ENCODE measurements around the gene LYPD6B. TPM values are rescaled to one million over a fixed set of nuclear protein-coding genes. Genes with fewer than 3 reads are reported as not detected.

Gene LYPD6B
- total and polyA plus RNA-seq, 10 of the 15 experiments (the other 5 are each of a cell fraction or from before 2014, with no cell fraction given): 1.0 to 6.6 (median 4.0) TPM

DNA sequence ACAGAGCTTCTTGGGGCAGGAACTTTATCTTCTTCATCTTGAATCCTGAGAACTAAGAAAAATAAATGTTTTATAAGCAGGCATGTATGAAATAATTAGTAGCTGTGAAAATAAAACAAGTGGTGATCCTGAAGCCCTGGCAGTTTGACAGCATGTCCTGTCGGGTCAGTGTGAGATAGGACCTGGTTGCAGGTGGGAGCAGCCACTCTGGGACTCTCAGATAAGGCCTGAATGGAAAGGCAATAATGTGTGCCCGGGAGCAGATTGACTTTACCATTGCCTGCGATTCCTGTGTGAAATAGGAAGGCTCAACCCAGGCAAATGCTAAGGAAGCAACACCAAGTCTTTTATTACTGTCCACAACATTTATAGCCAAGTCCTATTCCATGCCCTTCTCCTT, 132.4 kb downstream of the LYPD6B start:
- no peaks in the 10 kb centered on the region for H3K36me3 ChIP-seq (ENCODE audit: control insufficient read depth in 2 of 2, insufficient read depth in 2 of 2, low read length in 1 of 2)
- H3K4me1 ChIP-seq (ENCODE audit: control insufficient read depth, insufficient read depth, low read length): 0 out of 2 replicates have a peak, but pooled peaks cover 3% of the 10 kb centered on the region
- ChIA-PET POLR2A (no interaction called here), SMC1A (ENCODE audit: uncharacterized antibody, unreplicated experiment) (interaction anchor here (1.4 to 1.5 kb wide), 2 partner anchors 13 to 154 kb away, joined by 3 read pairs; no protein-coding TSS in a partner anchor), CTCF (interaction anchor here (1.4 kb wide), 1 partner anchor 8 kb away, joined by 3 read pairs; no protein-coding TSS in a partner anchor), RAD21 (ENCODE audit: unreplicated experiment) (no interaction called here)
- intact Hi-C loops (cut with micrococcal nuclease; ENCODE audit: unreplicated experiment): no loop called here
- ATAC-seq: no peak
- no peak overlapping the region for H3K27ac ChIP-seq (ENCODE audit: control insufficient read depth, insufficient read depth)
- H3K27me3 ChIP-seq (replicated peaks in 1 of 2; ENCODE audit: control insufficient read depth in 2 of 2, insufficient read depth in 2 of 2, low read length in 1 of 2): no peaks in the 10 kb centered on the region
- no peak overlapping the region for H3K4me2 ChIP-seq (ENCODE audit: control insufficient read depth, insufficient read depth)
- TF ChIP-seq YY1 (IDR thresholded peaks at IDR 0.05; ENCODE audit: low read depth, low read length) (no peak), SP1 (IDR thresholded peaks at IDR 0.05; ENCODE audit: low read depth, low read length) (no peak)
- TF ChIP-seq, protein P1, sequence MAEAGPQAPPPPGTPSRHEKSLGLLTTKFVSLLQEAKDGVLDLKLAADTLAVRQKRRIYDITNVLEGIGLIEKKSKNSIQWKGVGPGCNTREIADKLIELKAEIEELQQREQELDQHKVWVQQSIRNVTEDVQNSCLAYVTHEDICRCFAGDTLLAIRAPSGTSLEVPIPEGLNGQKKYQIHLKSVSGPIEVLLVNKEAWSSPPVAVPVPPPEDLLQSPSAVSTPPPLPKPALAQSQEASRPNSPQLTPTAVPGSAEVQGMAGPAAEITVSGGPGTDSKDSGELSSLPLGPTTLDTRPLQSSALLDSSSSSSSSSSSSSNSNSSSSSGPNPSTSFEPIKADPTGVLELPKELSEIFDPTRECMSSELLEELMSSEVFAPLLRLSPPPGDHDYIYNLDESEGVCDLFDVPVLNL (IDR thresholded peaks at IDR 0.05; ENCODE audit: low read depth, low read length): no peak
- 71% methylated on average over 3 of the region's 3 CpGs for WGBS (ENCODE audit: insufficient coverage, insufficient replicate concordance, low lambda C conversion rate, missing lambda C conversion rate)
- no peak overlapping the region for H3K9ac ChIP-seq (ENCODE audit: control insufficient read depth, insufficient read depth, low read length)
- no TSS peak for BruUV-seq (replicated peaks)
- no peaks in the 10 kb centered on the region for H4K20me1 ChIP-seq (ENCODE audit: control insufficient read depth, insufficient read depth)
- DNase-seq (ENCODE audit: low read depth, low spot score): no peak
- no peaks in the 10 kb centered on the region for H3K79me2 ChIP-seq (ENCODE audit: control insufficient read depth, insufficient read depth, low read length)
- no peak overlapping the region for H2AFZ ChIP-seq (ENCODE audit: control insufficient read depth, low read depth, low read length)
- H3K9me3 ChIP-seq (replicated peaks; ENCODE audit: control insufficient read depth, insufficient read depth, low read length): peaks cover 2% of the 10 kb centered on the region; the same call in 1 of the 3 replicates
- in situ Hi-C loops (cut with MboI): no loop called here
- FAIRE-seq: no peak
- no peak overlapping the region for H3K4me3 ChIP-seq

DNA sequence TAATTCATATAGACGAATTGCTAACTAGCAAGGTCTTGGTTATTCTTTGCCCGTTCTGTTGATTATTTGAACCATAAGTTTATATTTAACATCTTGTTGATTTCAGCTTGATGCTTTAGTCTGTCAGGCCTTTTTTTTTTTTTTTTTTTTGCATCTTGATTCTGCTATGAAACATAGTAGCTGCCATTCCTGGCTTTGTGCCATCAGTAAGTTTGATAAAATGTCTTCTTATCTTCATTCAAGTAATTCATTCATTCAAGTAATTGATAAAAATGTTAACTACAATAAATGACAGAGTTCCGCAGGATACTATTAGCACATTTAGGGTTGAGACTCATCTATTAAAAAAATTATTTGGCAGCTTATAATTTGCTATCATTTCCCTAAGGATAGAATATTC, 134.7 kb downstream of the LYPD6B start:
- POLR2A ChIA-PET: no interaction called here
- Histone ChIP-seq H3K9ac (ENCODE audit: control insufficient read depth, insufficient read depth, low read length) (no peak overlapping the region), H3K36me3 (ENCODE audit: control insufficient read depth in 2 of 2, insufficient read depth in 2 of 2, low read length in 1 of 2) (no peaks in the 10 kb centered on the region), H4K20me1 (ENCODE audit: control insufficient read depth, insufficient read depth) (no peaks in the 10 kb centered on the region), H3K4me2 (ENCODE audit: control insufficient read depth, insufficient read depth) (no peak overlapping the region), H3K4me3 (no peak overlapping the region), H3K79me2 (ENCODE audit: control insufficient read depth, insufficient read depth, low read length) (no peaks in the 10 kb centered on the region), H3K9me3 (replicated peaks; ENCODE audit: control insufficient read depth, insufficient read depth, low read length) (peaks cover 2% of the 10 kb centered on the region; the same call in 1 of the 3 replicates), H2AFZ (ENCODE audit: control insufficient read depth, low read depth, low read length) (no peak overlapping the region), H3K4me1 (ENCODE audit: control insufficient read depth, insufficient read depth, low read length) (no peaks in the 10 kb centered on the region), H3K27me3 (replicated peaks in 1 of 2; ENCODE audit: control insufficient read depth in 2 of 2, insufficient read depth in 2 of 2, low read length in 1 of 2) (no peaks in the 10 kb centered on the region), H3K27ac (ENCODE audit: control insufficient read depth, insufficient read depth) (no peak overlapping the region)
- TF ChIP-seq ETV6 (conservative IDR thresholded peaks at IDR 0.05 in 1 of 2, IDR thresholded peaks at IDR 0.05 in 1 of 2; ENCODE audit: borderline replicate concordance in 1 of 2, low read depth in 1 of 2) (no peak), ZZZ3 (IDR thresholded peaks at IDR 0.05; ENCODE audit: control insufficient read depth, insufficient read length, low read depth) (no peak), ELK1 (IDR thresholded peaks at IDR 0.05; ENCODE audit: low read depth, low read length) (no peak), SIX5 (IDR thresholded peaks at IDR 0.05; ENCODE audit: low read depth, low read length, severe bottlenecking) (no peak)
- TF ChIP-seq, protein P2, sequence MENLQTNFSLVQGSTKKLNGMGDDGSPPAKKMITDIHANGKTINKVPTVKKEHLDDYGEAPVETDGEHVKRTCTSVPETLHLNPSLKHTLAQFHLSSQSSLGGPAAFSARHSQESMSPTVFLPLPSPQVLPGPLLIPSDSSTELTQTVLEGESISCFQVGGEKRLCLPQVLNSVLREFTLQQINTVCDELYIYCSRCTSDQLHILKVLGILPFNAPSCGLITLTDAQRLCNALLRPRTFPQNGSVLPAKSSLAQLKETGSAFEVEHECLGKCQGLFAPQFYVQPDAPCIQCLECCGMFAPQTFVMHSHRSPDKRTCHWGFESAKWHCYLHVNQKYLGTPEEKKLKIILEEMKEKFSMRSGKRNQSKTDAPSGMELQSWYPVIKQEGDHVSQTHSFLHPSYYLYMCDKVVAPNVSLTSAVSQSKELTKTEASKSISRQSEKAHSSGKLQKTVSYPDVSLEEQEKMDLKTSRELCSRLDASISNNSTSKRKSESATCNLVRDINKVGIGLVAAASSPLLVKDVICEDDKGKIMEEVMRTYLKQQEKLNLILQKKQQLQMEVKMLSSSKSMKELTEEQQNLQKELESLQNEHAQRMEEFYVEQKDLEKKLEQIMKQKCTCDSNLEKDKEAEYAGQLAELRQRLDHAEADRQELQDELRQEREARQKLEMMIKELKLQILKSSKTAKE (IDR thresholded peaks at IDR 0.05; ENCODE audit: low read depth, poor library complexity, severe bottlenecking): no peak
- intact Hi-C loops (cut with micrococcal nuclease; ENCODE audit: unreplicated experiment): no loop called here
- in situ Hi-C loops (cut with MboI): no loop called here
- SMC1A ChIA-PET (ENCODE audit: uncharacterized antibody, unreplicated experiment): no interaction called here
- ATAC-seq: no peak
- WGBS (ENCODE audit: insufficient coverage, insufficient replicate concordance, low lambda C conversion rate, missing lambda C conversion rate): 43% methylated on average over 3 of the region's 3 CpGs
- no peak for DNase-seq (ENCODE audit: low read depth, low spot score)
- CTCF ChIA-PET: interaction anchor here (0.8 kb wide), 1 partner anchor 141 kb away, joined by 3 read pairs; no protein-coding TSS in a partner anchor
- BruUV-seq (replicated peaks): no TSS peak
- no peak for FAIRE-seq
- RAD21 ChIA-PET (ENCODE audit: unreplicated experiment): no interaction called here
